OCI-LY7 (cell line): Measurements from ENCODE around the gene PNMA8B.

Experiments
- CTCF ChIP-seq: fragments of 200-600 bp; sonication (generic); conservative IDR thresholded peaks from 2 replicates; pipeline ENCODE4 v1.5.1; 2014; ENCODE audit warnings: mild to moderate bottlenecking, antibody characterized with exemption, low read length, moderate library complexity, mixed read lengths
- EZH2phosphoT487 ChIP-seq: fragments of 200-600 bp; sonication (generic); IDR thresholded peaks from 2 replicates; pipeline ENCODE4 v1.6.1; 2018; ENCODE audit warnings: low read depth, borderline replicate concordance, mild to moderate bottlenecking, mixed run types, antibody characterized with exemption, low read length, moderate library complexity, mixed read lengths

- TF ChIP-seq CTCF (no peak), EZH2phosphoT487 (no peak)
These were observed 48.7 kb downstream of the PNMA8B start for GRCh38 chr19:46447006-46447405.
